Measurements from ENCODE around the gene P2RY11.
A peak's percentile ranks its signal among the peaks of the same experiment; 100 is the strongest.

P2RY11 gene

GRCh38 chr19:10112037-10112761 lies 706 bp downstream of the P2RY11 start:
- ChIA-PET POLR2A (ENCODE audit: low non-redundant PET) (interaction anchor here (0.7 kb wide), 1 partner anchor 221 kb away, joined by 4 read pairs; the partner anchor contains the start of gene RAVER1), CTCF (interaction anchor here (0.6 to 0.7 kb wide), 3 partner anchors 18 to 284 kb away, joined by 3 to 4 read pairs (median 3); no protein-coding TSS in a partner anchor)
- peak overlapping the region; percentile 73 for H3K27ac ChIP-seq
- no peak for TF ChIP-seq CTCF (conservative IDR thresholded peaks at IDR 0.05; ENCODE audit: low read depth)
- no peak for DNase-seq (ENCODE audit: low spot score)

- ChIA-PET POLR2A (ENCODE audit: low non-redundant PET) (no interaction called here), CTCF (interaction anchor here (0.5 to 0.7 kb wide), 5 partner anchors 9 to 285 kb away, joined by 3 to 4 read pairs (median 3); no protein-coding TSS in a partner anchor)
- DNase-seq (ENCODE audit: low spot score) = no peak
- peak; percentile 69 for TF ChIP-seq CTCF (conservative IDR thresholded peaks at IDR 0.05; ENCODE audit: low read depth)
- peak overlapping the region; percentile 73 for H3K27ac ChIP-seq
Measured at GRCh38 chr19:10112895-10113591, 1.6 kb downstream of the P2RY11 start.

GRCh38 chr19:10113592-10113963 lies 2.1 kb downstream of the P2RY11 start:
- TF ChIP-seq CTCF (conservative IDR thresholded peaks at IDR 0.05; ENCODE audit: low read depth) = no peak
- peak overlapping the region; percentile 73 for H3K27ac ChIP-seq
- ChIA-PET POLR2A (ENCODE audit: low non-redundant PET) (no interaction called here), CTCF (interaction anchor here (0.5 kb wide), 1 partner anchor 193 kb away, joined by 3 read pairs; no protein-coding TSS in a partner anchor)
- no peak for DNase-seq (ENCODE audit: low spot score)

GRCh38 chr19:10113964-10114650 lies 2.6 kb downstream of the P2RY11 start:
- peak overlapping the region; percentile 73 for H3K27ac ChIP-seq
- ChIA-PET POLR2A (ENCODE audit: low non-redundant PET) (interaction anchor here (0.6 kb wide), 2 partner anchors 14 to 89 kb away, joined by 6 to 15 read pairs; no protein-coding TSS in a partner anchor), CTCF (no interaction called here)
- DNase-seq (ENCODE audit: low spot score) = no peak
- no peak for TF ChIP-seq CTCF (conservative IDR thresholded peaks at IDR 0.05; ENCODE audit: low read depth)

GRCh38 chr19:10114651-10115391 lies 3.3 kb downstream of the P2RY11 start:
- DNase-seq (ENCODE audit: low spot score) = no peak
- POLR2A ChIA-PET (ENCODE audit: low non-redundant PET) = interaction anchor here (0.6 kb wide), 2 partner anchors 15 to 90 kb away, joined by 6 to 15 read pairs; no protein-coding TSS in a partner anchor

More at GRCh38 chr19:10114651-10115391, 3.3 kb downstream of the P2RY11 start:
- no peak for TF ChIP-seq CTCF (conservative IDR thresholded peaks at IDR 0.05; ENCODE audit: low read depth)
- CTCF ChIA-PET = no interaction called here
- peak overlapping the region; percentile 73 for H3K27ac ChIP-seq

Data from RWPE1 (cell line).